Lower lobe of right lung (tissue), 2 donors: ENCODE data around the gene RFXANK. TPM values are rescaled to one million over a fixed set of nuclear protein-coding genes. Genes with fewer than 3 reads are reported as not detected.
"Not testable (repeated sequence)": the region's sequence is repeated elsewhere in the genome, so short reads cannot be mapped to it uniquely, and the experiment has no call there.

Source experiments
- ATAC-seq, 2 donors: fragments of 200-7000 bp; cut with Tn5 transposase; one replicate each; pipeline ENCODE4 v1.9.1; 2020 to 2022; ENCODE audit warnings: mild to moderate bottlenecking in 2 of 2, moderate library complexity in 2 of 2
- DNase-seq: peaks from one replicate; pipeline ENCODE4 v3.0.0-alpha.2; 2020
- H3K27ac ChIP-seq: fragments of 200-600 bp; one replicate; pipeline ENCODE4 v1.8.0; 2022
- H3K27me3 ChIP-seq: fragments of 200-600 bp; one replicate; pipeline ENCODE4 v1.8.0; 2022; ENCODE audit warnings: low read depth
- H3K36me3 ChIP-seq: fragments of 200-600 bp; one replicate; pipeline ENCODE4 v1.8.0; 2022; ENCODE audit warnings: mild to moderate bottlenecking
- H3K4me1 ChIP-seq: fragments of 200-600 bp; one replicate; pipeline ENCODE4 v1.8.0; 2022
- H3K4me3 ChIP-seq: fragments of 200-600 bp; one replicate; pipeline ENCODE4 v1.8.0; 2022; ENCODE audit warnings: mild to moderate bottlenecking
- H3K9me3 ChIP-seq: fragments of 200-600 bp; one replicate; pipeline ENCODE4 v1.8.0; 2022
- intact Hi-C: fragments of 100-400 bp; cut with DNase I; formaldehyde crosslinking; loops from one replicate; pipeline ENCODE4 v1.11.0; 2022
- total RNA-seq: library from RNA; stranded (reverse); fragmentation: NEBNext Ultra II Directional; extraction: Animal tissue kit (Norgen Biotek cat#: 25700); gene quantifications from one replicate; pipeline ENCODE4 v1.2.1, GENCODE V29; 2021
- TF ChIP-seq, protein P1 (sequence below): fragments of 200-600 bp; IDR thresholded peaks from one replicate; pipeline ENCODE4 v1.8.0; 2022; ENCODE audit warnings: antibody characterized with exemption, mild to moderate bottlenecking
- donor health status: DM: no; HTN: yes; CAD: no; lungs with severe emphysema.

The RFXANK gene
- total RNA-seq, 1 donor from 2014 or later, result 67.0 TPM

DNA sequence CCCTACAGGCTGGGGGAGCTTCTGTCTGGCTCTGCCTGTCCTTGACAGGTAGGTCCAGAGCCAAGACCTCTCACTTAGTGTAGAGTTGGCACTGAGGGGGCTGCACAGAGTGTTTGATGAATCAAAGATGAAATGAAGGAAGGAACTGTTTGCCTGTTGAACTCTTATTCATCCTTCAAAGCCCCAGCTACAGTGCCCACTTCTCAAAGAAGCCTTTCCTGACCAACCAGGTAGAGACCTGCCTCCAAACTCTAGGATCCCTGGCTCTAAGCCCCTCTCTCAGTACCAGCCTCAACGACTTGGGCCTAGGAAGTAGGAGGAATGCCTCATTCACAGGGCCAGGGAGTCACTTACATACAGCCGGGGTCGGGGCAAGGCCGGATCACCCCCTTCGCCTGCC is 44.7 kb upstream of the RFXANK start:
- no peaks in the 10 kb centered on the region for H3K9me3 ChIP-seq
- H3K27me3 ChIP-seq, result no peaks in the 10 kb centered on the region
- peaks cover 33% of the 10 kb centered on the region for H3K36me3 ChIP-seq
- DNase-seq (no peak), ATAC-seq (no peak)
- H3K4me3 ChIP-seq, result no peak overlapping the region
- no peak overlapping the region for H3K27ac ChIP-seq
- TF ChIP-seq, protein P1, sequence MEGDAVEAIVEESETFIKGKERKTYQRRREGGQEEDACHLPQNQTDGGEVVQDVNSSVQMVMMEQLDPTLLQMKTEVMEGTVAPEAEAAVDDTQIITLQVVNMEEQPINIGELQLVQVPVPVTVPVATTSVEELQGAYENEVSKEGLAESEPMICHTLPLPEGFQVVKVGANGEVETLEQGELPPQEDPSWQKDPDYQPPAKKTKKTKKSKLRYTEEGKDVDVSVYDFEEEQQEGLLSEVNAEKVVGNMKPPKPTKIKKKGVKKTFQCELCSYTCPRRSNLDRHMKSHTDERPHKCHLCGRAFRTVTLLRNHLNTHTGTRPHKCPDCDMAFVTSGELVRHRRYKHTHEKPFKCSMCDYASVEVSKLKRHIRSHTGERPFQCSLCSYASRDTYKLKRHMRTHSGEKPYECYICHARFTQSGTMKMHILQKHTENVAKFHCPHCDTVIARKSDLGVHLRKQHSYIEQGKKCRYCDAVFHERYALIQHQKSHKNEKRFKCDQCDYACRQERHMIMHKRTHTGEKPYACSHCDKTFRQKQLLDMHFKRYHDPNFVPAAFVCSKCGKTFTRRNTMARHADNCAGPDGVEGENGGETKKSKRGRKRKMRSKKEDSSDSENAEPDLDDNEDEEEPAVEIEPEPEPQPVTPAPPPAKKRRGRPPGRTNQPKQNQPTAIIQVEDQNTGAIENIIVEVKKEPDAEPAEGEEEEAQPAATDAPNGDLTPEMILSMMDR, result no peak
- H3K4me1 ChIP-seq, result no peaks in the 10 kb centered on the region
- intact Hi-C loops, result no loop called here

DNA sequence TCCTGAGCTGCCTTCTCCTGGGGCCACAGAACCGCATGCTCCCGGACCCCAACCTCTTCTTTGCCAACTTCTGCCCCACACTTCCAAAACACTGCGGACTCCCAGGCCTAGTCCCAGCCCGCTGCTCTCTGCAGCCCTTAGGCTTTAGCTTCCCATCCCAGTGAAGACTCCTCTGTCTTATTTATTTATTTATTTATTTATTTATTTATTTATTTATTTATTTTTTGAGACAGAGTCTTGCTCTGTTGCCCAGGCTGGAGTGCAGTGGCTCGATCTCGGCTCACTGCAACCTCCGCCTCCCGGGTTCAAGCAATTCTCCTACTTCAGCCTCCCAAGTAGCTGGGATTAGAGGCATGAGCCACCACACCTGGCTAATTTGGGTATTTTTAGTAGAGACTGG is 43.6 kb upstream of the RFXANK start:
- H3K4me1 ChIP-seq, H3K27ac ChIP-seq, H3K4me3 ChIP-seq, H3K9me3 ChIP-seq, intact Hi-C loops, H3K27me3 ChIP-seq, DNase-seq, ATAC-seq: not testable (repeated sequence)
- H3K36me3 ChIP-seq, result peaks cover 33% of the 10 kb centered on the region

DNA sequence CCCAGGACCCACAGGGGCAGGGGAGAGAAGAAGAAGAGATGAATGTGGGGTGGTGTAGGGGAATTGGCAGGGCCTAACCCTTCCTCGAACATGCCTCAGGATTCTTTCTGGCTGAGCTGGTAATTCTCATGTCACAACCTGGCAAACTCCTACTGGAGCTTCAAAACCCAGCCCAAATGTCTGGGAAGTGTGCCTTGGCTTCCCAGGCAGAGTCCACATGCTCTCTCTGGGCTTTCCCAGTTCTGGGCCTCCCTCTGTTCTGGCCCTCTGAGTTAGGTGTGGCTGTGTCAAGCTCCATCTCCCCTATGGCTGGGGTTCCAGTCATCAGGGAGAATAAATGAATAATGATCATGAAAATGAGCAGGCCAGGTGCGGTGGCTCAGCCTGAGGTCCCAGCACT is 42.6 kb upstream of the RFXANK start:
- no peaks in the 10 kb centered on the region for H3K4me1 ChIP-seq
- DNase-seq (no peak), ATAC-seq (no peak)
- H3K27ac ChIP-seq, result no peak overlapping the region
- H3K27me3 ChIP-seq, result no peaks in the 10 kb centered on the region
- H3K4me3 ChIP-seq, result no peak overlapping the region
- no peaks in the 10 kb centered on the region for H3K9me3 ChIP-seq
- TF ChIP-seq, protein P1, result no peak
- peaks cover 33% of the 10 kb centered on the region for H3K36me3 ChIP-seq
- intact Hi-C loops, result no loop called here

DNA sequence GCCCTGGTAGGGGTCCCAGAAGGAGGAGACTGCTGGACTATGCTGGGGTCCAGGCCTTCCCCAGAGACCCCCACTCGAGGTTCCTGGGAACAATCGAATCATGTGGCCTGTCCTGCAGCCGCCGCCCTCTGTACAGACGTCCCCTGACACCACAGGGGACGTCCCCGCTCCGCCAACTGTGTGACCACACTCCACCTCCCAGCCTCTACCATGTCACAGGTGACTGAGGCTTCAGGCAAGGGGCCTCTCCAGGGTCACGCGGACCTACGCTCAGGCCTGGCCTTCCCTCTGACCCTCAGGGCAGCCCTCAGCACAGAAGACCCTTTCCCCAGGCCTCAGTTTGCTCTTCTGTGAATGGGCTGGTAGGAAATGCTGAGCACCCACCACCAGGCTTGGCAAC is 40.6 kb upstream of the RFXANK start:
- Histone ChIP-seq H3K27me3 (no peaks in the 10 kb centered on the region), H3K4me3 (no peak overlapping the region), H3K4me1 (no peaks in the 10 kb centered on the region), H3K36me3 (peaks cover 33% of the 10 kb centered on the region), H3K27ac (no peak overlapping the region), H3K9me3 (no peaks in the 10 kb centered on the region)
- no peak for DNase-seq
- intact Hi-C loops, result no loop called here
- TF ChIP-seq, protein P1, result no peak
- ATAC-seq, result no peak

DNA sequence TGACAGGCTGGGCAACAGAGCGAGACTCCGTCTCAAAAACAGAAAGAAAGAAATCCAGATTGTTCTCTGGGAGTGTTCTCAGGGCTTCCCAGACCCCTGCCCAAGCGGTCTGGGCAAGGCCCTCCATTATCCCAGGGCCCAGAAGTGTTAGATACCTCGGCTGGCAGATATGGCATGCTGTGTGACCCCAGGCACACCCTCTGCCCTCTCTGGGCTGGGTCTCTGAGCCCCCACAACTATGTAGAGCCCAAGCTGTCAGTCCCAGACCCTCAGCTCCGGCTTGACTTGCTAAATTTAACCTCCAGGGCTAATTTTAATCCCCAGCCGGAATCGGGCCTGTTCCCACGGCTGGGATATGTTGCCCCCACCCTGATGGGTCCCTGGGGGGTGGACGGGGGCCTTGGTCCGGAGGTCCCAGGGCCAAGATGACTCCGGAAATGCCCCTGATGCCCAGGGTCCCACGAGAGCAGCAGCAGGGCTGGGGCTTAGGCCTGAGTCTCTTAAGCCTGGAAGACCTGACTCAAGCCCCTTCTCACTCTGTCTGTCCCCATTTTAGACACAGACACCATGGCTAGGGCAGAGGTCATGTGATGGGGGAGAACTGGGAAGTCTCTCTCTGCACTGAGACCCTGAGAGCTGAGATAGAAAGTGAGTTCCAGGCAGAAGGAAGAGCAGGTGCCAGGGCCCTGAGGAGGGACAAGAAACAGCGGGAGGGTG is 39.2 kb upstream of the RFXANK start:
- Histone ChIP-seq H3K4me3 (no peak overlapping the region), H3K9me3 (no peaks in the 10 kb centered on the region), H3K4me1 (no peaks in the 10 kb centered on the region), H3K36me3 (peaks cover 20% of the 10 kb centered on the region), H3K27me3 (no peaks in the 10 kb centered on the region), H3K27ac (no peak overlapping the region)
- ATAC-seq, result no peak
- TF ChIP-seq, protein P1, result no peak
- intact Hi-C loops, result no loop called here
- no peak for DNase-seq

DNA sequence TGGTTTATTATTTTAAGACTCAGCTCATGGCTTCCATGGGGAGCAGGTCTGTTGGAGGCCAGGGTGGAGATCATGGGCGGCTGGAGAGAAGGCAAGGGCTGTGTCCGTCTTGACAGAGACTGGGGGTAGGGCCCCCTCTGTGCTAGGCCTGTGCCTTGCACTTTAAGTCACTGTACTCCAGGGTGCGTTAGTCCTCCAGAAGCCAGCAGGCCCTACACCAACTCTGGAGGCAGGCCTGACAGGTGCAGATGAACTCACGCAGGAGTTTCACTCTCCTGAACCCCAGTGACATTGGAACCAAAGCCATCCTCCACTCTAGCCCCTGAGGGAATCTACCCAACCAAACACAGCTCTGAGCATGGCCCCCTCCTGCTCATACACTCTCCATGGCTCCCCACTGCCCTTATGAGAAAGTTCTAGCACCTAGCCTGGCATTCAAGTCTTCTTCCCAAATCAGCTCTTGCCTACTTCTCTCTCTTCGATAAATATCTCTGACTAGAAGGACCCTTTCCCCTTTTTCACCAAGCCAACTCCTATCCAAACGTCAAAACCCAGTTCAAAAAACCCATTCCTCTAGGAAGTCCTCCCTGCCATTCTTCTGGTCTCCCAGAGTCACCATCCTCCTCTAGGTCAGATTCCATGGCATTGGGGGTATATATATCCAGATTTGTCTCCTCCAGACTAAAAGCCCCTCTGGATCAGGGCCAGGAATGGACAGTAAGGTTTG is 37.1 kb upstream of the RFXANK start:
- TF ChIP-seq, protein P1, result no peak
- intact Hi-C loops, result no loop called here
- no peak for ATAC-seq

More for the DNA sequence above, 37.1 kb upstream of the RFXANK start:
- no peak for DNase-seq
- Histone ChIP-seq H3K4me1 (no peaks in the 10 kb centered on the region), H3K4me3 (no peak overlapping the region), H3K27me3 (no peaks in the 10 kb centered on the region), H3K27ac (no peak overlapping the region), H3K9me3 (no peaks in the 10 kb centered on the region), H3K36me3 (no peaks in the 10 kb centered on the region)
